Retina (tissue), 1 donor: ENCODE data around the gene ISYNA1.

Experiments
- DNase-seq: peaks from one replicate; pipeline ENCODE4 v3.0.0-alpha.2; 2016

ISYNA1 gene

DNA sequence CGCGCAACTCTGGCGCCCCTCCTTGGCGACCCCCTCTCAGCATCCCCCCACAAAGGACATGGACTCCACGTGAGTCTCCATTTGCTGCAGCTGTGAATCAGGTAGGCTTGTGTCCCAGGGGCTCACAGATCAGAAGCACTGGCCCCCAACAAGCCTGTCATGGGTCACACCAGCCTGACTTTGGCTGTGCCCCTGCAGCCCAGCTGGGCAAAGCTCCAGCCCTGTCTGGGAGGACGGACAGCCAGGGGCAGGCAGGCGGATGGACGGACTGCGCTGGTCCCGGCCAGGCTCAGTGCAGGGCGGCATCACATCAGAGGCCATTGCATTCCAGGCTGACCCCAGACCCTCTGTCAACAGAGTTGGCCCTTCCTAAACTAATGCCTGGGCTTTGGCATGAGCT is 28.4 kb upstream of the ISYNA1 start:
- no peak for DNase-seq

DNA sequence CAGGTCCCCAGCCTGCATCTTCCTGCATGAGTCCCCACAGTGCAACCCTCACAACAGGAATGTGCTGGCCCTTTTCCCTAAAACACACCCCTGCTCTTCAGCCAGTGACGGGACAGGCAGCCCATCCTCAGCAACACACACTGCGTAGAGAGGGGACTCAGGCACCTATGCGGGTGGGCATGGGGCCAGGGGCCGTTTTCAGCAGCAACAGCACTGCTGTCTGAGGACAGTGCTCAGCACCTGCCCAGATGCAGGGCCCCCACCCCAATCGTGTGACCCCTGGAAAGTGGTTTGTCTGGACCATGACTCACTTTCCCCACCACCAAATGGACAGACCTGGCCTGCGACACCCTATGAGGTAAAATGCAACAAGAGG is 28.0 kb upstream of the ISYNA1 start:
- DNase-seq = no peak

DNA sequence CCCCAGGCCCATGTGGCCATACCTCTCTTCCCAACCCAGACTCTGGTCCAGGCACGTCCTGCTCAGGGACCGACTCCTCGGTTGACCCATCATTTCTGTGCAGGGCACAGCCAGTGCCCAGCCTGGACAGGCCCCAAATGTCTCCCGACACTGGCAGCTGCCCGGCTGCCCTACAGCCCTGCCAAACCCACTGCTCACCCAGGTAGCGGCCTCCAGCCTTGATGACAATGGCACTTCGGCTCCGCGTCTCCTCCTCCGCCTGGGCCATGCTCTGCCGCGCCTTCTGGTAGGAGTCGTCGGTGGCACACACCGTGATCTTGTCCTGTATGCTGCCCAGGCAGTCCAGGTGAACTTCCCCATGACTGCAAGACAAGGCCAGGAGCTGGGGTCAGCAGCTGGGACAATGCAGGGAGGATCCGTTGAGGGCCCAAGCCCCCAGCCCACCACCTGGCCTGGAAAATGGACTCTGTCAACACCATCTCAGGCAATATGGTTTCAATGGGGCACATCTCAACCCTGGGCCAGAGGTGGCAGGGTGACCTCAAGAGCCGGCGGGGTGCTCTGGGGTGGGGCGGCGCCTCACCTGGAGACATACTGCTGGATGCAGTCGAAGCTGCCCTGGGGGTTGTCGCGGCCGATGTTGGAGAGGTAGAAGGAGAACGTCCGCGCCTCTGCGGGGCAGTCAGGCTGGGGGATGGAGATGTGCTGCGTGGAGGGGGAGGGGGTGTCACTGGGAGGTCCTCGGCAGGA is 27.5 kb upstream of the ISYNA1 start:
- DNase-seq = no peak

DNA sequence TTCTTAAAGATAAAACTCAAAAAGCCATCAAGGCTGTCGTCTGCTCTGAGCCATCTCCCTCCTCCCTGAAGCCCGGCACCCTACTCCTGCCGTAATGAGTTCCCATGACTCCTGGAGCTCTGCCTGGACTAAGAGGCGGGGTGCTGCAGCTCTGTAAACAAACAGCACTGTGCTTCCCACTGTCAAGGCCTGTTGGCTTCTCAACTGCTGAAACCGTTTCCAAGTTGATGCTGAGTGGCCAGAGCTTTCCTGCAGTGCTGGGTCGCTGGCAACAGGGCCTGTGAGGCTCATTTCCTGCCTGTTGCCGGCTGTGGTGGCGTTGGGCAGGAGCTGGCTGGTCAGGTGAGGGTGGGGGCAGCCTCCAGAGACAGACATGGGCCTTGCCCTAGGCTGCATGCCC is 26.7 kb upstream of the ISYNA1 start:
- no peak for DNase-seq

DNA sequence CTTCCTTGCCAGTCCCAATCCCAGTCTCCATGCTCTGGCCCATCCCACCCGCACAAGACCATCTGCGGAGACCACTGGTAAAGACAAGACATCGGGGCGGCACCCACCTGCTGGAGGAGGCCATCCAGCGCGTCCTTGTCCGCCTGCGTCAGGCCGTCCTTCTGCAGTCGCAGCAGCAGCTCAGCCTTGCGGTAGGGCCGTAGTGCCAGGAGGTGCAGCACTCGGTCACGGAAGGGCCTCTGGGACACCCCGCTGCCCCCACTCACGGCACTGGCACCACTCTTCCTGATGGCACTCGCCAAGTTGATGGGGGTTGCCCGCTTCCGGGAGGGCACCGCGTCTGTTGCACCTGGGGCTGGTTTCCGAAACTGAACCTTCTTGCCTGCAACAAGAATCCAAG is 23.5 kb upstream of the ISYNA1 start:
- no peak for DNase-seq

DNA sequence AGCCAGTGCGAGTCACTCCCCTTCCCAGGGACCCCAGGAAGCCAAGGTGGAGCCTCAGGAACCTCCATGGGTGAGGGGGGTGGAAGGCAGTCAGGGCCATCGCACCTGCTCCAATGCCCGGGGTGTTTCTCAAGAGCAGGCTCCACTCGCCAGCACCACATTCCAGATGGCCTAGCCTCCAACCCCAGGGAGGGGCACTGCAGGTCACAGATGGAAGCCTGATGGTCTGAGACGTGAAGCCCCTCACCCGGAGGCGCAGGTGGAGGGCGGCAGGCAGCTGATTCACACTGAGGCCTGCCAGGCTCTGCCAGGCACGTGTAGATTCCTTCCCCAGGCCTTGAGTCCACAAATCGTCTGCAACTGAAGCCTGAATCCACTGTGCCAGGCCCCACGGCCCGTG is 23.0 kb upstream of the ISYNA1 start:
- DNase-seq = no peak

DNA sequence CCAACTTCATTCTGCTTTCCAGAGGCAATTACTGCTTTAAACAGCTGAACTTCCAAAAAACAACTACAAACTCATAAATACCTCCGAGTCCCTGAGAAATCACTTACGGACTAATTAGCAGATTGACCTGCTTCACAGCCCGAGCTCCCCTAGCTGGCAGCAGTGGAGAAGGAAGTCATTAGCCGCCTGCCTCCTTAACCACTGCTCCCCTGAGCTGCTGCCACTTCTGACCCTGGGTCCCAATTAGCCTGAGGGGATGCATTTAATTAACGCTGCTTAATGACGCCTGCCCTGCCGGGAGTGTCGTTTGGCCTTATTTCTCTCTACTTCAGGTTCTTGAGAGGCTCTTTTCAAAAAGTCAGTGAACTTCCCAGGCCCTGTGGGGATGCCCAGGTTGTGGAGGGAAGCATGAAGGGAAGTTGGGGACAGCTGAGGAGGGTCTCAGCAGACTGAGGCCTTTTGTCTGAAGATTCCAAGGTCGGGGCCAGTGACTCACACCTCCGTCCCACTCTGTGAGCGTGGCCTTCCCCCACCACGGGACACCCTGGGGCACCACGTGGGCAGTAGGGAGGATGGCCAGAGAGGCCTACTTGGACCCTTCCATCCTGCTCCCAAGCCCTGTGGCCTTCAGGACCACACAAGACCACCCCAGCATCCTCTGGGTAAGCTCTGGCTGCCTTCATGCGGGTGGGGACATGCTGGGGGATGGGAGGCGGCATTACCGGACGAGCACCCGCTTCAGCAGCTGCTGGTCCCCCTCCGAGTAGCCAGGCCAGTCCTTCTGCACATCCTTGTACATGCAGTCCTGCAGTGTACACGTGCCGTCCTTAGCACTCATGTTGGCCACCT is 19.8 kb upstream of the ISYNA1 start:
- DNase-seq = no peak

DNA sequence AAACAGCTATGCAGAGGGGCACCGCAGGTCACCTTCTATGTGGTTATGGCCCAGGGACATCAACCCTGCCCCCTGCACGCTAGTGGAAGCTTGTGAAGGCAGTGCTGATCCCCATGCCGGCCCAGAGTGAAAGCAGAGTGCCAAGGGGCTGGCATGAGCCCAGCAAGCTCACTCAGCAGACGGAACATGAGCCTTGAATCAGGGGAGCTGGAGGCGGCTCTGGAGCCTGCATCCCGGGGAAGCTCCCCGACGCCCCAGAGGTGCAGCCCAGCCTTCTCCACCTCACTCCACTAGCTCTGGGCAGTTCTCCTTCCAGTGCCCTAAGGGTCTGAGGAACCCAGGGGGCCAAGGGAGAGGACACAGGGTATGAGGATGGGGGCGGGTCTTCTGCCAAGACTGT is 19.0 kb upstream of the ISYNA1 start:
- DNase-seq = no peak

DNA sequence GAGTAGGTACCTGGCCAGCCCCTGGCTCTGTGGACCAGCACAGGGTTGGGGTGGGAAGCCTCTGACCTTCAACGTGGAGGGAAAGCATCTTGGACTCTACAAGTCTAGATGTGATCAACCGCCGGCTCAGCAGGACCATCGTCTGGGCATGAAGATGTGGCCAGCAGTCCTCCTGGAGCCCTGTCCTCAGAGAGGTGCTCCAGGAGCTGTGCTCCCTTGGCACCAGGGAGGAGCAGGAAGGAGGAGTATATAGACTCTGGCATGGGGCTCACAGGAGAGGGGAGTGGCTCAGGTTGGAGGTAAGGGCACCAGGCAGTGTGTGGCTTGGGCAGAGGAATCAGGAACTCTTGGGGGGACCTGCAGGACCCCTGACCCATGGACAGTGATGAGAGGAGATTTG is 18.3 kb upstream of the ISYNA1 start:
- no peak for DNase-seq

DNA sequence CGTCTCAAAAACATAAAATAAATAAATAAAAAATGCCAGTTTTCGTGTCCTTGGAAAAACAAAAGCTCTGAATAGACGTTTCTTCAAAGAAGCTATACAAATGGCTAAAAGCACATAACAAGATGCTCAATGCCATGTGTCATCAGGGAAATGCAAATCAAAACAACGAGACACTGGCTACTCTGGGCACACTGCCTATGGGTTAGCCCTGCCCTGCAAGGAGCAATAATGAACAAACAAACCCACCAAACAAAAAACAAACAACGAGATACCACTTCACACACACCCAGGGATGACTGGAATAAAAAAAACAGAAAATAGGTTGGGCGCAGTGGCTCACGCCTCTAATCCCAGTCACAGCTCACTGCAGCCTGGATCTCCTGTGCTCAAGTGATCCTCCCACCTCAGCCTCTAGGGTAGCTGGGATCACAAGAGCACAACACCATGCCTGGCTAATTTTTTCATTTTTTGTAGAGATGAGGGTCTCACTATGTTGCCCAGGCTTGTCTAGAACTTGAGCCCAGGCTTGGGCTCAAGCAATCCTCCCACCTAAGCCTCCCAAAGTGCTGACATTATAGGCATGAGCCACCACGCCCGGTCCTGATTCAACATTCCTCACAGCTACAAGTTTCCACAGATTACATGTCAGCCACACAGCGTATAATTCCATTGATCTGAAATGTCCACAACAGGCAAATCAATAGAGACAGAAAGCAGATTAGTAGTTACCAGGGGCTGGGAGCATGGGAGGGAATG is 15.5 kb upstream of the ISYNA1 start:
- no peak for DNase-seq

DNA sequence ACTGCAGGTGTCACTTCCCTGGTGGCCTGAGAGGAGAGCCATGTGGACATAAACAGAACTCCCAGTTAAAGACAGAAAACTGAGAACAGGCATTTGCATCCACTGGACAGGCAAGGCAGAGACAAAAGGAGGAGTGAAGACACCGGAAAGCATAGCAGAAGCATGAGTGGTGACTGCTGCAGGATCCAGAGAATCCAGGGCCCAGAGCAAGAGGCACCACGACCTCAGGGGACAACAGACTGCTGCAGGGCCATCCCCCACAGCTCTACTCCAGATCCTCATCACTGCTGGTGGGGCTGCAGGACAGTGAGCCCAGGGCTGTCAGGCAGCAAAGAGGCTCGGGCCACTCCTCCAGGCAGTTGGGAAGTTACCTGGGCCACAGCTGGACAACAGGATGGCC is 14.5 kb upstream of the ISYNA1 start:
- DNase-seq = no peak

DNA sequence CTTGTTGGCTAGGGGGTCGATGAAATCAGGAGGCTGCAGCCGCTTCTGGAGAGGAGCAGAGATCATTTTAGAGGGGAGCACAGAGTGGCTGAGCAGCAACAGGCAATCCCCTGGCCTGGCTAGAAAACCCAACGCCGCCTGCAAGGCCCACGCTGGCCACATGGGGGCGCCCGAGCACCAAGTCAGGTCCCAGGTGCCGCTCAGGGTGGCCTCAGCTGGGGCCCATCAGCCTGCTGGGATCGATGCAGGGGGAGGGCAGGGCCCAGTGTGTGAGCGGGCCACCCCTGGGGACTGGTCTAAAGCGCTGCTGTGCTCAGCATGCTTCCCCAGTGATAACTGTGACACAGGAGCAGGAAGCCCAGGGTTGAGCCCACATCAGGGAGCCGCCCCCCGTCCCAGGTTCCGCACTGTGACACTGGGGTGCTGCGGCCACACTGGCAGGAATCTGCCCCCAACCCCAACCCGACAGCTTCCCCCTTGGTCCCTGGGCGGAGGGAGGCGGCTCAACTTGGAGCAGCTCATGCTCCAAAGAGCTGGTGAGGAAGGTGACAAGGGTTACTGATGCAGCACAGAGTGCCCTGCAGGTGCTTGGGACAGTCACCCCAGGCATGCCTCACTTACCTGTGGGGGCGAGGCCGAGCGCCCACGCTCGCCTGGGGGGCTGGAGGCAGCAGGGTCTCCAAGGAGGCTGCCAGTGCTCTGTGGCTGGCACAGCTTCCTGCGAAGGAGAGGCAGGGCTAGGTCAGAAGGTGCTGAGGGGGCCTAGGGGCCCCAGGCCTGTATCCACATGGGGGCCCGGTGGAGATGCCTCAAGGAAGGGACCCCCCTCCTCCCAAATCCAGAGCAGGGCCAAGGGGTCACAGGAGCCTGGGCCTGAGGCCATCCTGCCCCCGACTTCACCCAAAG is 13.3 kb upstream of the ISYNA1 start:
- DNase-seq = peak; percentile 92

DNA sequence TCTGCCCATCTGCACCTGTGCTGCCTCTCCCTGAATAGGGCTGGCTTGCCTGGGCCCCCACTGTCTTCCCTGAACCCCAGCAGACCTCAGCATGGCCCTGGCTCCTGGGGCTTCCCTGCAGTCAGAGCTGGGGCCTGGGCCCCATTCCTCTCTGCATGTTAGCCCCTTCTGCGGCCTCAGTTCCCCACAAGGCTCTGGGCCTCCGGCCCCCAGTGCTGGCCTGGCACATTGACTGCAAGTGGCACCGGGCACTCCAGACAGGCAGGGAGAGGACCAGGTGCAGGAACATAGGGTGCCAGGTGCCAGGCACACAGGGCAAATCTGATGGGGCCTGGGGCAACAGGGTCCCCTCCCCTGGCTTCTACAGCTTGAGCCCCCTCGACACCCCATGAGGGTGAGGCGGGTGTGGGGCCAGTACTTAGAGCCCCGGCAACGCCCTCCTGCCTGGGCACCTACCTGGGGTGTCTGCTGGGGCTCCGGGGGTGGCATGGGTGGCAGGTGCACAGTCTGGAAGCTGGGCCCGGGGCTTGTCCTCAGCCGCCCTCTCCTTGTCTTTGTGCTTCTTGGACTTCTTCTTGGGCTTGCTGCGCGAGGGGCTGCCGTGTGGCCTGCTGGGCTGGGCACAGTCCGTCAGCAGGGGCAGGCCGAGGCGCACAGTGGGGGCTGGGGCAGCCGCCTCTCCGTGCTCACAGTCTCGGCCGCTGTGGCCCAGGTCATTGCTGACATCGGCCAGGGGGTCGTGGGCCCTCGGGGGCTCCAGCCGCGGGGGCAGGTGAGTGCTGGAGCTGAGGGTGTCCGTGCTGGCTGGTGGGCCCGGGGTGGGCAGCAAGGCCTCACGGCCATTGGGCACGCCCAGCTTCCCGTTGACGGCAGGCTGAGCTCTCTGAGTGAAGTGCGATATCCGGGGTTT is 12.3 kb upstream of the ISYNA1 start:
- no peak for DNase-seq

DNA sequence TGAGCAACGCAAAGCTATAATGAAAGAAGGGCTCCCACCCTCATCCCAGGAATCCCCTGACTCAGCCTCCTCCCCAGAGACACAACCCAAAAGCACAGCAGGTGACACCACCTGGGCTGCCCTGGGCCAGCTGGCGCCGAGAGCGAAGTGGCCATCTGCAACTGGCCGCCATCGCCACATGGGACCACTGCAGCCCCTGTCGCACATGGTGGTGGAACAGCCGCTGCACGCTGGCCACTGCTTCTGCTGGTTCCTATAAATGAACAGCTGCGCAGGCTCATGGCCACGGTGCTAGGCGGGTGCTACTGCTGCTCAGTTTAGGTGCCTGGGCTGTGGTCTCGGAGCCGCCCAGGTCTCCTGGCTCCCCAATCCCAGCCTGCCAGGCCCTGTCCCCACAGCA is 11.6 kb upstream of the ISYNA1 start:
- no peak for DNase-seq

DNA sequence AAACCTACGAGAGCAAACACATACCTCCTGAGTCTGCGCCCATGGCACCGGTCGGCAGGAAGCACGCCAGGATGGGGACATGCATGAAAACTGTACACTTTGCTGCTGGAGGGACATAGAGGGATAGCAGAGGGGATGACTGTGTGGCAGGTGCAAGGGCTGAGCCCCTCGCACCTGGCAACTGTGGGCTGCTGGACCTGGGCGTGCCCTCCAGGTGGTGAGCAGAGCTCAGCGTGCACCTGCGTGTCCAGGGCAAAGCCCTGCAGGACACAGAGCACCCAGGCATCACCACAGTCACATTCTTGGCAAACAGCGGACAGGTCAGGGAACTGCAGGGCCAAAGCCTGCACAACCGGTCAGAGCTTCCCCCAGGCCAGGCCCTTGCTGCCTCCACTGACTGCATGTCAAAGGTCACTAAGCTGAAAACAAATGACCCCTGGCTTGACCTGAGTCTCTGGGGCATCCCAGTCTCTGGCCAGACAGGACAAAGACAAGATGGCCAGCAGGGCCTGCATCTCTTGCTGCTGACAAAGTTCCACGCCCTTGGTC is 9.0 kb upstream of the ISYNA1 start:
- DNase-seq = no peak

DNA sequence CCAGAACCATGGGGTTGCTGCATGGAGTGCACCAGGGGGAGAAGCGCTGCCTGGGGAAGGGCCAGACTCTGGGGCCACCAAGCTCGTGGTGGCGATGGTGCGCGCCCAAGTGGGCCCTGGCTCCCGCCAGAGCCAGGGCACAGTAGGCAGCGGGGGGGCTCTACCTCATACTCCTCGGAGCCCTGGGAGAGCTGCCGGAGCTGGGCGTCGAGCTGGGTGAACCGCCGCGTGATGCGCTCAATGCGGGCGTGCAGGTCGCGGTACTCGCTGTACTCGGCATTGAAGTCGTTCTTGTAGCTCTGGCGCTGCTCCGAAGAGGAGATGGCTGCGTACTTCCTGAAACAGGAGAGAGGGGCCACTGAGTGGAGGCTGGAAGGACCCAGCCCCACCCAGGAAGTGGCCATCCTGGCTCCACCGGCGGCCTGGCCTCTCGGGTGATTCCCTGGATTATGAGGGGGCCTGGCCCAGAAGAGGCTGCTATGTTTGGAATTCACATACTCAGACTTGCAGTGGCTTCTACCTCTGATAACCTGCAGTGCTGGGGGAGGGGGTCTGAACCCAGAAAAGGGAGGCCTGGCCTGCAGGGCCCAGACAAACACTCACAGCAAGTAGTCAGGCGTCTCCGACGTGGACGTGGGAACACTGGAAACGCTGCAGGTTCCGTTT is 8.3 kb upstream of the ISYNA1 start:
- DNase-seq = no peak

DNA sequence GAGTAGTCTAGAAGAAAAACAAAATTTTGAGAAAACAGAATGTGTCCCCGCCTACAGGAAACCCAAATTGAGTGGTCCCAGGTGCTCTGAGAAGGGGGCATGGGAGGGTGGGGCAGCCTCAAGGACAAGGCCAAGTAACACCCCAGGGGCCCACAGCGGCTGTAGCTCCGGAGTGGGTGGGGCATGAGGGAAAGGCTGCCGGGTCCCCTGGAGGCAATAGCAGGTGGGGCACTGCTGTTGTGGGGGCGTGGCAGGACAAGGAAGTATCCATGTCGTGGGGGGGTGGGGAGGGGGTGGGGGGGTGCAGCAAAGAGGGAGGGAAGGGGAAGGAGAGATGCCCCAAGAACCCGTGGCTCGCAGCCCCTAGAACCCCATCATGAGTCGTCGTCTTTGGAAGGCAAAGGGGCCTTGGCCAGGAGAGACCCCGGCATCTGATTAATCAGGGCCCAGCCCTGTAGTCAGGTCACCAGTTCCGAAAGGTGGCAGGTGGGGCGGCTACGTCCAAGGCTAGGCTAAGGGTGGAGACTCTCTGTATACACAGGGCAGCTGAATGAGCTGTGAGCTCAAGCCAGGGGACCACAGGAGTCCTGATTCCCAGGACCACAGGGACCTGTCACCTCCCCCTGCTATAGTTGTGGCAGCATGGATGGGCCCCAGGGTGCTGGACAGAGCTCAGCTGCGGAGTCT is 7.5 kb upstream of the ISYNA1 start:
- DNase-seq = no peak

DNA sequence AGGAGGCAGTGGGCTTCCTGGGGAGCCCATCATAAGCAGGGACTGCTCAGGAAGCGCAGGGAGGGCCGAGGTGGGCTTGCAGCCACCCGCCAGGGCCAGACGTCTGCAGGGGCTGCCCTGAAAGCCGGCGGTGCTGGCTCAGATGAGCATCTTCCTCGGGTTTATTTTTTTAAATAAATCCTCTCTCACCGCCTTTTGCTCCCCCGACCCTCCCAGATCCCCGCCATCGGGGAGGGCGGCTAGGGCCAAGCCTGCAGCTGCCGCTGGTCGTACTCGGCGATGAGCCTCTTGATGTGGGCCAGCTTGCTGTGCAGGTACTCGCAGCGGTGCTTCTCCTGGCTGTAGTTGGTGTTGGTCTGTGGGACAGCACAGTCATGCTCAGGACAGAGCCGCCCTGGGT is 6.6 kb upstream of the ISYNA1 start:
- DNase-seq = no peak

DNA sequence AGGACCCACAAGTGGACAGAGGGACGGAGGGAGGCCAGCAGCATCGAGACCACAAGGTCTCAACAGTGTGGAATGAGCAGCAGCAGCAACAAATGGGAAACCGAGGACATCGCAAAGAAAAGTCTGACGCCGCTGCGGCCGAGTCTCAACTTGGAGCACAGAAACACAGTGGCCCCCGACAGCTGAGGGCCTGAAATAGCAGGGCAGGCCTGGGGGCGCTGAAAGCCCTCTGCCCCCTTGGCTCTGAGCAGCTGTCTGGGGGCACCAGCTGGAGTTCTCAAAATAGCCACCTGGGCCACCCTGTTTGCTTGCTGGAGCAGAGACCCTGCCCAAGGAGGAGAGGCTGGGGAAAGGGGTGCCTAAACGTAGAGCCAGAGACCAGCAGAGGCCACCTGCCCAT is 5.9 kb upstream of the ISYNA1 start:
- DNase-seq = no peak

DNA sequence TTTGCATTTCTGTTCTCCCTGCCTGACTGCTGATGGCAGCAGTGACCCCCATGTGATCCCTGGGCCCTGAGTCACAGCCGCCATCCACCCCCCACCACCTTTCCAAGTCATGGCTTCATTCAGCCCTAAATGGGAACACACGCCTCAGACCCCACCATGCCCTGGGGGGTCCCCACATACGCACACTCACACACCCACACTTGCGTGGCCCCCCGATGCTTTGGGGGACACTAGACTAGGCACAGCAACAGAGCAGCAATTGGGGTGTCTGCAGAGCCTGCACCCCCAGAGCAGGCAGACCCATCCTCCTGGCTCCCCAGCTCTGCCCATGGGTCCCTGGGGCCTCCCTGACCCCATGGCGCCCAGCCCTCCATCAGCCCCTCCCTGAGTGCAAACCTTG is 5.5 kb upstream of the ISYNA1 start:
- DNase-seq = no peak
